NAMALWA (cell line): ENCODE measurements around the gene TMCC1.
A peak's percentile ranks its signal among the peaks of the same experiment; 100 is the strongest.
"Not testable (repeated sequence)": the region's sequence is repeated elsewhere in the genome, so short reads cannot be mapped to it uniquely, and the experiment has no call there.

Source experiments
- DNase-seq: peaks from one replicate; pipeline ENCODE4 v3.0.0-alpha.2; 2015; ENCODE audit warnings: low spot score

TMCC1 gene

GRCh38 chr3:129892486-129892856, 1.0 kb downstream of the TMCC1 start:
- no peak for DNase-seq

GRCh38 chr3:129890891-129891290, 2.6 kb downstream of the TMCC1 start:
- DNase-seq, result peak; percentile 48

GRCh38 chr3:129890125-129890524, 3.4 kb downstream of the TMCC1 start:
- DNase-seq, result peak; percentile 84

GRCh38 chr3:129888771-129889170, 4.7 kb downstream of the TMCC1 start:
- DNase-seq, result no peak

- DNase-seq, result no peak
Measured at GRCh38 chr3:129881261-129881660, 12.2 kb downstream of the TMCC1 start.

- no peak for DNase-seq
Measured at GRCh38 chr3:129878355-129878754, 15.2 kb downstream of the TMCC1 start.

- not testable (repeated sequence) for DNase-seq
Measured at GRCh38 chr3:129874479-129874878, 19.0 kb downstream of the TMCC1 start.

GRCh38 chr3:129868912-129869311, 24.6 kb downstream of the TMCC1 start:
- no peak for DNase-seq

- no peak for DNase-seq
Measured at GRCh38 chr3:129867506-129868124, 25.9 kb downstream of the TMCC1 start.

- DNase-seq, result no peak
Measured at GRCh38 chr3:129865806-129866205, 27.7 kb downstream of the TMCC1 start.

- DNase-seq, result no peak
Measured at GRCh38 chr3:129864519-129864918, 29.0 kb downstream of the TMCC1 start.

GRCh38 chr3:129859272-129859671, 34.2 kb downstream of the TMCC1 start:
- DNase-seq, result no peak

- DNase-seq, result no peak
Measured at GRCh38 chr3:129857899-129858298, 35.6 kb downstream of the TMCC1 start.

- DNase-seq, result not testable (repeated sequence)
Measured at GRCh38 chr3:129856790-129857189, 36.7 kb downstream of the TMCC1 start.

- DNase-seq, result no peak
Measured at GRCh38 chr3:129855832-129856419, 37.6 kb downstream of the TMCC1 start.

- DNase-seq, result no peak
Measured at GRCh38 chr3:129855170-129855831, 38.2 kb downstream of the TMCC1 start.

- no peak for DNase-seq
Measured at GRCh38 chr3:129854460-129854859, 39.1 kb downstream of the TMCC1 start.

- no peak for DNase-seq
Measured at GRCh38 chr3:129845956-129846355, 47.6 kb downstream of the TMCC1 start.

GRCh38 chr3:129840707-129841360, 52.7 kb downstream of the TMCC1 start:
- DNase-seq, result no peak

GRCh38 chr3:129838086-129838485, 55.4 kb downstream of the TMCC1 start:
- no peak for DNase-seq

- no peak for DNase-seq
Measured at GRCh38 chr3:129837065-129837642, 56.4 kb downstream of the TMCC1 start.

GRCh38 chr3:129836381-129837064, 57.0 kb downstream of the TMCC1 start:
- no peak for DNase-seq
